ENCODE results near the gene SLC2A9. TPM values are rescaled to one million over a fixed set of nuclear protein-coding genes. Genes with fewer than 3 reads are reported as not detected.

SLC2A9 gene
- total RNA-seq, 1 donor from 2014 or later, result 0.54 TPM

DNA sequence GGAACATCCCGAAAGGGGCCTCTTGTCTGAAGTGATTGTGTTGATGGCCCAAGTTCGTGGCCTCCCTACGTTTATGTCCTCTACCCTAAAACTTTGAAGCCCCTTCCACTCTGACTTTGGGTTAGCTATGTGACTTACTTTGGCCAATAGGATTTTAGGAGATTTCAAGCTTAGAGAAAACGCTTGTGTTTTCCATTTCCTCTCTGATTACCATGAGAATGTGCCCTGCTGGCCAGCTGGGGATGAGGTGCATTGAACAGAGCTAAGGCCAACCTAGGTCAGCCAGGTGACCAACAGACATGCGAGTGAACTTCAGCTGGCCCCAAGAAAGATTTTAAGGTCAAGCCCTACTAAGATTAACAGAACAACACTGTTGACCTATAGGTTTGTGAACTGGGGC, 82.4 kb downstream of the SLC2A9 start:
- Histone ChIP-seq H3K27ac (ENCODE audit: low read depth, low read length) (no peak overlapping the region), H4K20me1 (ENCODE audit: insufficient read depth, low read length) (no peaks in the 10 kb centered on the region), H3K27me3 (ENCODE audit: insufficient read depth, low read length) (no peaks in the 10 kb centered on the region), H3K9me3 (ENCODE audit: insufficient read depth, low read depth, low read length) (no peaks in the 10 kb centered on the region), H3K4me3 (ENCODE audit: insufficient read depth, low read depth, low read length) (no peak overlapping the region), H3K4me1 (ENCODE audit: insufficient read depth, low read length) (no peaks in the 10 kb centered on the region), H3K36me3 (ENCODE audit: insufficient read depth, low read length) (no peaks in the 10 kb centered on the region), H3K79me2 (ENCODE audit: insufficient read depth, low read length) (no peaks in the 10 kb centered on the region), H2AFZ (ENCODE audit: low read depth, low read length) (no peak overlapping the region), H3K9ac (ENCODE audit: low read length) (no peak overlapping the region), H3K4me2 (ENCODE audit: low read length) (no peak overlapping the region)
- no peak for TF ChIP-seq EZH2 (IDR thresholded peaks at IDR 0.05; ENCODE audit: insufficient read depth, low read length)
- TF ChIP-seq, protein P1, sequence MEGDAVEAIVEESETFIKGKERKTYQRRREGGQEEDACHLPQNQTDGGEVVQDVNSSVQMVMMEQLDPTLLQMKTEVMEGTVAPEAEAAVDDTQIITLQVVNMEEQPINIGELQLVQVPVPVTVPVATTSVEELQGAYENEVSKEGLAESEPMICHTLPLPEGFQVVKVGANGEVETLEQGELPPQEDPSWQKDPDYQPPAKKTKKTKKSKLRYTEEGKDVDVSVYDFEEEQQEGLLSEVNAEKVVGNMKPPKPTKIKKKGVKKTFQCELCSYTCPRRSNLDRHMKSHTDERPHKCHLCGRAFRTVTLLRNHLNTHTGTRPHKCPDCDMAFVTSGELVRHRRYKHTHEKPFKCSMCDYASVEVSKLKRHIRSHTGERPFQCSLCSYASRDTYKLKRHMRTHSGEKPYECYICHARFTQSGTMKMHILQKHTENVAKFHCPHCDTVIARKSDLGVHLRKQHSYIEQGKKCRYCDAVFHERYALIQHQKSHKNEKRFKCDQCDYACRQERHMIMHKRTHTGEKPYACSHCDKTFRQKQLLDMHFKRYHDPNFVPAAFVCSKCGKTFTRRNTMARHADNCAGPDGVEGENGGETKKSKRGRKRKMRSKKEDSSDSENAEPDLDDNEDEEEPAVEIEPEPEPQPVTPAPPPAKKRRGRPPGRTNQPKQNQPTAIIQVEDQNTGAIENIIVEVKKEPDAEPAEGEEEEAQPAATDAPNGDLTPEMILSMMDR (IDR thresholded peaks at IDR 0.05; ENCODE audit: insufficient read depth, low read depth, low read length), result no peak
- no peak overlapping the region for H3K27ac Mint-ChIP-seq (ENCODE audit: unreplicated experiment)
- FAIRE-seq, result no peak
- H3K4me3 Mint-ChIP-seq (ENCODE audit: unreplicated experiment), result no peak overlapping the region
- no peaks in the 10 kb centered on the region for H3K4me1 Mint-ChIP-seq (ENCODE audit: low read depth, unreplicated experiment)
- peaks cover under 1% of the 10 kb centered on the region for H3K9me3 Mint-ChIP-seq (ENCODE audit: unreplicated experiment)
- H3K27me3 Mint-ChIP-seq (ENCODE audit: low read depth, unreplicated experiment), result peaks cover 30% of the 10 kb centered on the region
- DNase-seq (ENCODE audit: low read depth), result no peak
- H3K36me3 Mint-ChIP-seq (ENCODE audit: low read depth, unreplicated experiment), result no peaks in the 10 kb centered on the region

- H3K27ac Mint-ChIP-seq (ENCODE audit: unreplicated experiment), result no peak overlapping the region
Observed at GRCh38 chr4:9937078-9937477, 84.2 kb downstream of the SLC2A9 start.

GRCh38 chr4:9936129-9936644, 85.1 kb downstream of the SLC2A9 start:
- Mint-ChIP-seq H3K27me3 (ENCODE audit: low read depth, unreplicated experiment) (peaks cover 47% of the 10 kb centered on the region), H3K9me3 (ENCODE audit: unreplicated experiment) (peaks cover 4% of the 10 kb centered on the region), H3K4me1 (ENCODE audit: low read depth, unreplicated experiment) (no peaks in the 10 kb centered on the region), H3K27ac (ENCODE audit: unreplicated experiment) (no peak overlapping the region), H3K36me3 (ENCODE audit: low read depth, unreplicated experiment) (no peaks in the 10 kb centered on the region), H3K4me3 (ENCODE audit: unreplicated experiment) (no peak overlapping the region)
- H2AFZ ChIP-seq (ENCODE audit: low read depth, low read length), result no peak overlapping the region
- no peak overlapping the region for H3K4me2 ChIP-seq (ENCODE audit: low read length)
- H3K79me2 ChIP-seq (ENCODE audit: insufficient read depth, low read length), result no peaks in the 10 kb centered on the region
- no peak for DNase-seq (ENCODE audit: low read depth)
- no peaks in the 10 kb centered on the region for H3K4me1 ChIP-seq (ENCODE audit: insufficient read depth, low read length)
- no peaks in the 10 kb centered on the region for H3K27me3 ChIP-seq (ENCODE audit: insufficient read depth, low read length)
- peaks cover 5% of the 10 kb centered on the region for H3K9me3 ChIP-seq (ENCODE audit: insufficient read depth, low read depth, low read length)
- H4K20me1 ChIP-seq (ENCODE audit: insufficient read depth, low read length), result no peaks in the 10 kb centered on the region
- no peaks in the 10 kb centered on the region for H3K36me3 ChIP-seq (ENCODE audit: insufficient read depth, low read length)
- TF ChIP-seq, protein P1 (IDR thresholded peaks at IDR 0.05; ENCODE audit: insufficient read depth, low read depth, low read length), result no peak
- TF ChIP-seq EZH2 (IDR thresholded peaks at IDR 0.05; ENCODE audit: insufficient read depth, low read length), result no peak
- H3K9ac ChIP-seq (ENCODE audit: low read length), result no peak overlapping the region
- no peak overlapping the region for H3K27ac ChIP-seq (ENCODE audit: low read depth, low read length)
- FAIRE-seq, result no peak
- no peak overlapping the region for H3K4me3 ChIP-seq (ENCODE audit: insufficient read depth, low read depth, low read length)

More at GRCh38 chr4:9937078-9937477, 84.2 kb downstream of the SLC2A9 start:
- H3K27me3 ChIP-seq (ENCODE audit: insufficient read depth, low read length), result no peaks in the 10 kb centered on the region
- H3K4me1 Mint-ChIP-seq (ENCODE audit: low read depth, unreplicated experiment), result no peaks in the 10 kb centered on the region
- H3K4me3 Mint-ChIP-seq (ENCODE audit: unreplicated experiment), result no peak overlapping the region
- no peaks in the 10 kb centered on the region for H3K36me3 ChIP-seq (ENCODE audit: insufficient read depth, low read length)
- no peaks in the 10 kb centered on the region for H4K20me1 ChIP-seq (ENCODE audit: insufficient read depth, low read length)
- no peak overlapping the region for H3K4me2 ChIP-seq (ENCODE audit: low read length)
- DNase-seq (ENCODE audit: low read depth), result no peak
- FAIRE-seq, result no peak
- H3K9me3 Mint-ChIP-seq (ENCODE audit: unreplicated experiment), result peaks cover 4% of the 10 kb centered on the region
- H3K9ac ChIP-seq (ENCODE audit: low read length), result no peak overlapping the region
- H3K27ac ChIP-seq (ENCODE audit: low read depth, low read length), result no peak overlapping the region
- H3K4me3 ChIP-seq (ENCODE audit: insufficient read depth, low read depth, low read length), result no peak overlapping the region
- peaks cover 5% of the 10 kb centered on the region for H3K9me3 ChIP-seq (ENCODE audit: insufficient read depth, low read depth, low read length)
- H2AFZ ChIP-seq (ENCODE audit: low read depth, low read length), result no peak overlapping the region
- no peaks in the 10 kb centered on the region for H3K4me1 ChIP-seq (ENCODE audit: insufficient read depth, low read length)
- TF ChIP-seq EZH2 (IDR thresholded peaks at IDR 0.05; ENCODE audit: insufficient read depth, low read length), result no peak
- TF ChIP-seq, protein P1 (IDR thresholded peaks at IDR 0.05; ENCODE audit: insufficient read depth, low read depth, low read length), result no peak
- no peaks in the 10 kb centered on the region for H3K36me3 Mint-ChIP-seq (ENCODE audit: low read depth, unreplicated experiment)
- H3K27me3 Mint-ChIP-seq (ENCODE audit: low read depth, unreplicated experiment), result peaks cover 46% of the 10 kb centered on the region
- H3K79me2 ChIP-seq (ENCODE audit: insufficient read depth, low read length), result no peaks in the 10 kb centered on the region

Data from astrocyte (in vitro differentiated cells and primary cell).